K562 (cell line): ENCODE data around the gene GNA15. TPM values are rescaled to one million over a fixed set of nuclear protein-coding genes. Genes with fewer than 3 reads are reported as not detected.

ENCODE experiments used
- ATAC-seq: fragments of 200-7000 bp; cut with Tn5 transposase; 3 replicates; pipeline ENCODE4 v1.9.1; 2020; ENCODE audit warnings: moderate library complexity
- BruUV-seq: library from RNA; stranded (reverse); fragments of 400-500 nt; replicated peaks from 2 replicates; lab custom pipeline; 2021; lab: Mats Ljungman, UMichigan
- CTCF ChIA-PET: fragments of 300-600 bp; formaldehyde crosslinking; extraction: SDS; loops from one replicate; lab custom pipeline; 2021; ENCODE audit warnings: low intra/inter-chr PET ratio; lab: Yijun Ruan, JAX
- POLR2A ChIA-PET: fragments of 300-600, 350-650 bp; sonication (Branson Sonifier 250); formaldehyde crosslinking; extraction: SDS; loops from one replicate; lab custom pipeline; 2021; ENCODE audit warnings: antibody characterized with exemption, inconsistent platforms; lab: Yijun Ruan, JAX
- DNase-seq, 4 experiments: peaks; one replicate each; pipeline versions ENCODE4 v3.0.0 to v3.0.0-alpha.2; 2011 to 2018; ENCODE audit warnings: low spot score in 3 of 4, mixed read lengths in 3 of 4; ENCODE audit errors: extremely low read depth in 1 of 4
- FAIRE-seq: peaks from 2 replicates; lab custom pipeline; 2011; peaks lifted over from hg19 to GRCh38; lab: Jason Lieb, UNC
- H2AFZ ChIP-seq: 2 replicates; pipeline ENCODE4 v1.6.0; 2011; ENCODE audit warnings: low read depth, low read length, control low read depth, inconsistent platforms
- H3K27ac ChIP-seq: fragments of 200-600 bp; 3 replicates; pipeline ENCODE4 v1.8.0; 2011; ENCODE audit warnings: low read depth, mild to moderate bottlenecking, control low read depth, inconsistent platforms, low read length, moderate library complexity, mixed read lengths; ENCODE audit errors: extremely low read depth
- H3K27me3 ChIP-seq, 2 experiments: fragments of 300-600 bp in 1 of 2; 2 replicates in 1 of 2; 3 replicates in 1 of 2; pipeline versions ENCODE4 v1.6.0 to v1.8.0; 2011; ENCODE audit warnings: inconsistent platforms in 2 of 2, low read length in 2 of 2, mild to moderate bottlenecking in 1 of 2, mixed read lengths in 1 of 2, moderate library complexity in 1 of 2; ENCODE audit not compliant: control insufficient read depth in 2 of 2, insufficient read depth in 2 of 2
- H3K36me3 ChIP-seq: fragments of 300-600 bp; 3 replicates; pipeline ENCODE4 v1.8.0; 2011; ENCODE audit warnings: mild to moderate bottlenecking, low read length, inconsistent platforms; ENCODE audit not compliant: control insufficient read depth, insufficient read depth
- H3K4me1 ChIP-seq, 2 experiments: fragments of 200-600 bp in 1 of 2; replicated peaks in 1 of 2; 2 replicates in 1 of 2; 3 replicates in 1 of 2; pipeline versions ENCODE4 v1.5.1 to v1.8.0; 2011; ENCODE audit warnings: inconsistent platforms in 2 of 2, low read length in 2 of 2, mild to moderate bottlenecking in 1 of 2, mixed read lengths in 1 of 2, moderate library complexity in 1 of 2; ENCODE audit not compliant: control insufficient read depth in 2 of 2, insufficient read depth in 2 of 2
- H3K4me2 ChIP-seq: 2 replicates; pipeline ENCODE4 v1.6.1; 2011; ENCODE audit warnings: low read length, control low read depth, inconsistent platforms, mixed read lengths; ENCODE audit not compliant: insufficient read depth
- H3K4me3 ChIP-seq: fragments of 200-600 bp; sonication (generic), shearing (Covaris generic); 2 replicates; pipeline ENCODE4 v1.5.1; 2016; ENCODE audit warnings: control low read depth, inconsistent platforms
- H3K79me2 ChIP-seq: fragments of 200-600 bp; 3 replicates; pipeline ENCODE4 v1.8.0; 2011; ENCODE audit warnings: low read length, inconsistent platforms; ENCODE audit not compliant: control insufficient read depth, insufficient read depth
- H3K9ac ChIP-seq, 2 experiments: 2 replicates each; pipeline versions ENCODE4 v1.6.0 to v1.6.1; 2011; ENCODE audit warnings: low read depth in 2 of 2, low read length in 2 of 2, control low read depth in 1 of 2, inconsistent platforms in 1 of 2, mild to moderate bottlenecking in 1 of 2, mixed read lengths in 1 of 2; ENCODE audit not compliant: insufficient read depth in 1 of 2
- H3K9me1 ChIP-seq: one replicate; pipeline ENCODE4 v1.6.0; 2011; ENCODE audit warnings: inconsistent platforms, mild to moderate bottlenecking, low read length, moderate library complexity; ENCODE audit not compliant: control insufficient read depth, insufficient read depth
- H3K9me3 ChIP-seq: replicated peaks from 2 replicates; pipeline ENCODE4 v1.5.1; 2011; ENCODE audit warnings: low read depth, low read length, inconsistent platforms; ENCODE audit not compliant: control insufficient read depth, insufficient read depth
- H4K20me1 ChIP-seq: replicated peaks from 2 replicates; pipeline ENCODE4 v1.6.1; 2011; ENCODE audit warnings: low read length, inconsistent platforms, mixed read lengths; ENCODE audit not compliant: control insufficient read depth, insufficient read depth
- ZNF436 ChIP-seq: fragments of 250-450, 450-650 bp; sonication (Bioruptor Pico); formaldehyde crosslinking; IDR thresholded peaks from 2 replicates; pipeline ENCODE4 v1.7.0; 2020; ENCODE audit warnings: mild to moderate bottlenecking
- WGBS: fragments of 100-300 bp; shearing (Covaris generic); methylation state at CpG from one replicate; pipeline ENCODE4 v1.1.6; 2016; ENCODE audit warnings: low coverage, mixed read lengths; ENCODE audit not compliant: insufficient coverage; ENCODE audit errors: missing lambda C conversion rate; 5-methylcytosine and 5-hydroxymethylcytosine counted together
- in situ Hi-C: fragments of 300-500 bp; cut with MboI; formaldehyde crosslinking; loops from 4 replicates; pipeline ENCODE4 v1.15.0; 2018; ENCODE audit warnings: inconsistent platforms, mixed read lengths
- intact Hi-C: fragments of 100-400 bp; cut with micrococcal nuclease; formaldehyde crosslinking; loops from 2 replicates; pipeline ENCODE4 v1.14.2; 2022
- polyA plus RNA-seq, 8 experiments: library from polyadenylated mRNA; depleted of rRNA in 4 of 8; stranded (reverse) in 5 of 8; unstranded in 3 of 8; fragments of >200 nt; fragmentation: Nextera tagmentation in 2 of 8; fragmentation: Illumina TruSeq in 1 of 8; extraction: Ambion mirVana in 2 of 8; extraction: Trizol in 1 of 8; gene quantifications; 2 replicates each; pipeline versions ENCODE4 v1.2.1 to v1.2.3, GENCODE V29; 2011 to 2014; ENCODE audit warnings: inconsistent platforms in 1 of 8, missing spikeins in 1 of 8
- total RNA-seq, 7 experiments: library from RNA; depleted of rRNA in 6 of 7; stranded (reverse); fragments of >200 nt in 6 of 7; fragmentation: Illumina TruSeq in 2 of 7; extraction: Trizol in 2 of 7; gene quantifications; 2 replicates each; pipeline versions ENCODE4 v1.2.1 to v1.2.3, GENCODE V29; 2011 to 2021; ENCODE audit warnings: low replicate concordance in 1 of 7
- TF ChIP-seq, protein P1 (sequence below): sonication (generic); formaldehyde crosslinking; IDR thresholded peaks from 2 replicates; pipeline ENCODE4 v1.8.1; 2023; ENCODE audit warnings: mild to moderate bottlenecking, missing genetic modification reagents

Gene GNA15
- total and polyA plus RNA-seq, 9 of the 15 experiments (the other 6 are each of a cell fraction or from before 2014, with no cell fraction given) = 0.03 to 0.24 (median 0.11) TPM; not detected in 1

DNA sequence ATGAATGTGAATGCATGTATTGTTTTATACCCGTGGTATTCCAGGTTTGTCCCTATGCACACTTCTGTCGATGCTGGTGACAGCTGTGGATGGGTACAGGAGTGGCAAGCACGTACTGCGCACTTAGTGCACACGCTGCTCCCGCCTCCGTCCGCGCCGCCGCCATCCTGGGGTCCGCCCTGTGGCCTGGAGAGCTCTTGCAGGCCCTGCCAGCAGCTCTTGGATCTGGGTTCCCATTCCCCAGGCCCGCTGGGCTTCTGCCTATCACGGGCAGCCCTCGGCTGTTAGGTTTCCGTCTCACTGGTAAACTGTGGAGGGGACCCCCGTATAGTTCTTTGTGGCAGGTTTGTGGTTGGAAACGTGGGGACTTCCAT, 37.7 kb upstream of the GNA15 start:
- H3K79me2 ChIP-seq = peaks cover 83% of the 10 kb centered on the region
- H3K27me3 ChIP-seq = no peaks in the 10 kb centered on the region
- H3K27ac ChIP-seq = no peak overlapping the region
- peak overlapping the region in 1 of 2 experiments; percentile 76; a peak in 2 of 4 replicates for H3K9ac ChIP-seq
- H3K4me1 ChIP-seq = peaks cover 17 to 87% of the 10 kb centered on the region in 2 experiments; a peak in 4 of 5 replicates
- peaks cover 3% of the 10 kb centered on the region for H3K9me1 ChIP-seq
- H3K4me3 ChIP-seq = no peak overlapping the region
- POLR2A ChIA-PET = interaction anchor here (0.8 kb wide), 1 partner anchor 23 kb away, joined by 3 read pairs; no protein-coding TSS in a partner anchor
- DNase-seq (no peak), ATAC-seq (no peak), FAIRE-seq (no peak)
- intact Hi-C loops = no loop called here
- in situ Hi-C loops = no loop called here
- peaks cover 3% of the 10 kb centered on the region; the same call in 1 of the 3 replicates for H3K36me3 ChIP-seq
- H4K20me1 ChIP-seq = peaks cover 76% of the 10 kb centered on the region
- CTCF ChIA-PET = no interaction called here
- no peaks in the 10 kb centered on the region for H3K9me3 ChIP-seq
- H2AFZ ChIP-seq = no peak overlapping the region
- BruUV-seq = no TSS peak
- no peak for TF ChIP-seq ZNF436 (CRISPR knock-in tag)
- TF ChIP-seq, protein P1, sequence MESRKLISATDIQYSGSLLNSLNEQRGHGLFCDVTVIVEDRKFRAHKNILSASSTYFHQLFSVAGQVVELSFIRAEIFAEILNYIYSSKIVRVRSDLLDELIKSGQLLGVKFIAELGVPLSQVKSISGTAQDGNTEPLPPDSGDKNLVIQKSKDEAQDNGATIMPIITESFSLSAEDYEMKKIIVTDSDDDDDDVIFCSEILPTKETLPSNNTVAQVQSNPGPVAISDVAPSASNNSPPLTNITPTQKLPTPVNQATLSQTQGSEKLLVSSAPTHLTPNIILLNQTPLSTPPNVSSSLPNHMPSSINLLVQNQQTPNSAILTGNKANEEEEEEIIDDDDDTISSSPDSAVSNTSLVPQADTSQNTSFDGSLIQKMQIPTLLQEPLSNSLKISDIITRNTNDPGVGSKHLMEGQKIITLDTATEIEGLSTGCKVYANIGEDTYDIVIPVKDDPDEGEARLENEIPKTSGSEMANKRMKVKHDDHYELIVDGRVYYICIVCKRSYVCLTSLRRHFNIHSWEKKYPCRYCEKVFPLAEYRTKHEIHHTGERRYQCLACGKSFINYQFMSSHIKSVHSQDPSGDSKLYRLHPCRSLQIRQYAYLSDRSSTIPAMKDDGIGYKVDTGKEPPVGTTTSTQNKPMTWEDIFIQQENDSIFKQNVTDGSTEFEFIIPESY (CRISPR knock-in tag) = peak; percentile 95
- no peak overlapping the region for H3K4me2 ChIP-seq
- WGBS = 89% methylated on average over 14 of the region's 18 CpGs
